ENCODE measurements around the gene PIP4K2B.

Gene PIP4K2B

DNA sequence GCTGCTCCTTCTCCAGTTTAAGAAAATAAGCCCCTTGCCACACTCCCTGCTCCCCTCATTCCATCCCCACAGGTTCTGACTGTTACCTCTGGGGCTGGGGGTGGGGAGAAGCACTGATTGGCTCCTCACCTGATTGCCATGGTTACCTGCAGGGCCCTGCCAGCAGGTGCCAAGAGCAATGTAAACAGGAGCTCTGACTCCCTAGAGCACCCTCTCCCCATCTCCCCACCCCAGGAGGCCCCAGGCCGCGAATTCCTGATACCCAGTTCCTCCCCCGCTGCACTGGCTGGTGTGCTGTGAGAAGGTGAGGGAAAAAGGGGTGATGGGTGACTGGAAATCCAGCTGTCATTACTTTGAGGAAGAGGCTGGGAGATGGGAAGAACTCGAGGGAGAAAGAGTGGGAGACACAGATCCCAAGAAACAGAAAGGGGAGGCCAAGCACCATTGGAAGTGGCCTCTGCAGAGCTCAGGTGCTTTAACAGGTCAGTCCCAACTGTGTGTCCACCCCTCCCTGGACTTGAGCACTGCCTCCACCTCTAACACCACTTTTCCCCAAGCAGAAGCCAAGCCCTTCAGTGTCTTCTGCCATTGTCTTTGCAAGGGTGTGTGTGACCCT, 55.7 kb downstream of the PIP4K2B start:
- peak; percentile 92 for DNase-seq

DNA sequence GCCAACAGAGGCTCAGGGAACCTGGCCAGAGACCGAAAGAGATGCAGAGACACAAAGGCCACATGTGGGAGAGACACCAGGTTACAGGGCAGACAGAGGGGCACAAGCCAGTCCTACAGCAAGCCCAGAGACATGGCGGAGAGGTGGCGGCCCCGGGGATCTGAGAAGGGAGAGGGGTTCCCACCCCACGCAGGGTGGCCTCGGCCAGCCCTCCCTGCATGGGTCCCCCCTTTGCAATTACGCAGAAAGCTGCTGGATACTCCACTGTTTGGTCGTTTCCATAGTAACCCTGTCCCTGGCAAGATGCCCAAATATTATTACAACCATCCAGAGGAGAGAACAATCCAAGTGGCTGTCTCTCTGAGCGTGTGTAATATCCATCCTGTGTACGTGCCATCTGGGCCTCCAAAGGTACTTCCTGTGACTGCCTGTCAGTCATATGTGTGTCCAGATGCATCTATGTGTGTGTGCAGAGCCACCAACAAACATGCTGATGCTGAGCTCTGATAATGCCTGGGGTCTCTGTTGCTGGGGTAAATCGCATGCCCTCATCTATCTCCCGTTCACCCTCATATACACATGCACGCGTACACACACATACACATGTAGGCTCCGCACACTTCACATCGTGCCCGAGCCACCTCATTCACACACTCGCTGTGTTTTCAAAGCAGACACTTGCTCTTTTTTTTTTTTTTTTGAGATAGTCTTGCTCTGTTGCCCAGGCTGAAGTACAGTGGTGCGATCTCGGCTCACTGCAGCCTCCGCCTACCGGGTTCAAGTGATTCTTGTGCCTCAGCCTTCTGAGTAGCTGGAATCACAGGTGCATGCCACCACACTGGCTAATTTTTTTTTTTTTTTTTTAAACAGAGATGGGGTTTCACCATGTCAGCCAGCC, 56.7 kb downstream of the PIP4K2B start:
- DNase-seq, result peak; percentile 93

DNA sequence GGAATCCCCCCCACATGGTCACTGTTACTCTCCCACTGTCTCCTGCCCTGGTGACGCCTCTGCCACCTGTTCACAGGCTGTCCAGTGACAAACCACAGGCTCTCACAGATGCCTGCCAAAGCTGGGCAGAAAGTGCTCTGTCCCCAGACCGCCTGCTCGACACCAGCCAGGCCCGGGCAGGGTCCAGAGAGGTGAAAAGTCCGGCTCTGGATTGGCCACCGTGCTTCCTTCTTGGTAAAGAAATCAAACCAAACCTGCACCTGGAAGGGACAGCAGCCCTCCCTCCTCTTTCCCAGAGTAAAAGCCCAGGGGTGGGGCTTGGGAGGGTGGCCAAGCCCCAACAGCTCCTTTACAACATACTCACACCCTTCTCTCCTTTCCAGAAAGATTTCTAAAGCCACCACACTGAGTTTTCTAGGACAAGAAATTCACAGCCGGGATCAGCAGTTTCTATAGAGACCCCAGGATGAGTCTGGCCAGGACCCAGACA, 57.4 kb downstream of the PIP4K2B start:
- DNase-seq, result peak; percentile 61

DNA sequence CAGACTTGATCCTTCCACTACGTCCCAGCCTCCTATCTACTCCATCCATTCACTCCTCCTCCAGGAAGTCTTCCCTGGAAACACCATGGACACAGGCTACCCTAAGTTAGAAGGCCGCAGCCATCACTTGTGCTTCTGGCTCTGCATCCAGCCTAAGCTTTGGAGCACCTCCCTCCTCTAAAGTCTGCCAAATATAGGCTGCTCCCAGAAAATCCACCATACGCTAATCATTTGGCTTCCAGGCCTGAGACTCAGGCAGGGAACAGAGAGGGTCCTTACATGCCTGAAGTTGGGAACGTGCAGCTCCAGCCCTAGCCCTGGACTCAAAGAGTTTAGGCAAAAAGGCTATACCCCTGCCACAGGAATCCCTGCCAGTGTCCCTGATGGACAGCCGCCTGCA, 57.9 kb downstream of the PIP4K2B start:
- DNase-seq, result no peak

DNA sequence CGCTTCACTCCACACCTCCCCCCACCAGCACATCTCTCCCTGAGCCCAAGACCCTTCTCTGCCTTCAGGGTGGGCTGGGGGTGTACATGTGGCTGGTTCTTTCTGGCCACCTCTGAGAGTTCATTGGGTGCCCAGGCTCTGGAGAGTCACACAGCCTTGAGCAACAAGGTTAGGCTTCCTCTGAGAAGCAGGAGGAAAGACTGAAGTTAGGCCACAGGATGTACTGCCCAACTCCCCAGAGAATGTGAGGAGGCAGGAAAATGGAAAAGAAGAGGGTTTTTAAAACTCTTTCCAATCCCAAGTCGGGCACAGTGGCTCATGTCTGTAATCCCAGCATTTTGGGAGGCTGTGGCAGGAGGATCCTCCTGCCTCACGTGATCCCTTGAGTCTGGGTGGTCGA, 58.5 kb downstream of the PIP4K2B start:
- no peak for DNase-seq

DNA sequence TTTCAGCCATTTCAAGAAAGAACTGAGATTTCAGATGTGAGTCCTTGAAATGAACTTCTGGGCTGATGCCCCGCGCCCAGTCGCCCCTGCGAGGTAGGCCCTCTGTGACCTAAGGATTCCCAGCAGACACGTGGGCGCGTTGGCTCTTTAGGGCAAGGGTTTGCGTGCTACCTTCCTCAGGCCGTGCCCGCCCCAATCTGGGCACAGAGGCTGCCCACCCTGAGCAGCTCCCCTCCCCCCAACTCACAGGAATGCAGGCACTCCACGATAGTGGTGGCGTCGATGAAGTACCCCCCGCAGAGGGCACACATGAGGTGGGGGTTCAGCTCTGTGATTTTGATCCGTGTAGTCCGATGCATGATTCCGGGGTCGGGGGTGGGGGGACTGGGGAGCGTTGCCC, 59.3 kb downstream of the PIP4K2B start:
- DNase-seq, result no peak

DNA sequence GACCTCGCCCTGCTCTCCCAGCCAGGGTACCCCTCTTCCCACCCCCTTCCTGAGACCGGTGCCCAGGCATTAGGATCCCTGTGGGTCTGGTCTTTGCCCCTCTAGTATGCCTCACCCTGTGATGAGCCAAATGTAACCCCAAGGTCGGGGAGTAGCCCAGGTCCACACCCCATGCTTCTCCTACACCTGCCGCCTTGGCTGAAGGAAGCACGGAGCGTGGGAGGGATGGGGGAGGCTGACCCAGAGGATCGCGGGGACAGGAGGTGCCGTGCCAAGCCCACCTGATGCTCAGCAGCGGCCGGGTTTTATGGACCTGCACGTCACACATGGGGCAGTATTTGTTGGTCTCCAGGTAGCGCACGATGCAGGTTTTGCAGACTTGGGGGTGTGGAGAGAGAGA, 60.1 kb downstream of the PIP4K2B start:
- no peak for DNase-seq

DNA sequence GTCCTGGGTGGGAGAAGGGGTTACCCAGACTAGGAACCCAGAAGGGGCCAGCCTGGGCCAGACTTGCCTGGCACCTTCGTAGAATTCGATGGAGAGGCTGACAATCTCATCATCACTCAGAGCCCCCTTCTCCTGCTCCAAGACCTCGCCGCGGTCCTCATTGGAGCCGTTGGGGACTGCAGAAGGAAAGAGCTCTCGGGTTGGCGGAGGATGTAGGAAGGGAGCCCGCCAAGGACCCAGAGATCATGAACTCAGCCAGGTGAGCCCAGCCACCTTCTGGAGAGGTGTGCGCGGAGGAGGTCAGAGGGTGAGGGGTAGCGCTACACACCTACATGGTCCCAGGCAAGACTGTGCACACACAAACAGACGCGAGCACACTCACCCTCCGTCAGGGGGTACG, 60.7 kb downstream of the PIP4K2B start:
- no peak for DNase-seq

DNA sequence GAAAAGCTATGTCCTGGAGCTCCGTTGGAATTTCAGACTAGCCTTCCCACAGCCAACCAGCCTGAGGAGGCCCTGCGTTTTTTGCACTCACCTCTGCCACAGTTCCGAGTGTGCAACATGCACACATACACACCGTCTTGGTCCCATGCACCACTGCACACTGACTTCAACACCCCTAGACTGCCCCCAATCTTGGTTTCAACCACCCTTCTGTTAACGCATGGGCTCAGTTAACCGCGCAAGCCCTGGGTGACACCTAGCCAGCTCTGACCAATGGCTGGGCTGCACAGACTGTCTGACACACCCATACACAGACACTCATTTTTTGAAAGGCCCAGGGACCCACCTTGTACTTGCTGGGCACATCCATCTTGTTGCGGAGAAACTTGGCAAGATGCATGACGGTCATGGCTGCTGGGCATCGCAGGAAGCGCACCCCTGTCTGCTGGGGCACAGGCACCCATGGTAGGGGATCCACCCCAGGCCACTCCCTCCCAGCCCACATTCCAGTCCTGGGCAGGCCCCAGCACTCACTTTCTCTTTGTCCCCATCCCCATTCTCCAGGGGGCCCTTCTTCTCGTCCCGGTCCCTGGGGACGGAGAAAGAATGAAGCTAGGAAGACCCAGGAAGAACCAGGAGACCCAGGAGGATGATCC, 61.2 kb downstream of the PIP4K2B start:
- DNase-seq, result no peak

DNA sequence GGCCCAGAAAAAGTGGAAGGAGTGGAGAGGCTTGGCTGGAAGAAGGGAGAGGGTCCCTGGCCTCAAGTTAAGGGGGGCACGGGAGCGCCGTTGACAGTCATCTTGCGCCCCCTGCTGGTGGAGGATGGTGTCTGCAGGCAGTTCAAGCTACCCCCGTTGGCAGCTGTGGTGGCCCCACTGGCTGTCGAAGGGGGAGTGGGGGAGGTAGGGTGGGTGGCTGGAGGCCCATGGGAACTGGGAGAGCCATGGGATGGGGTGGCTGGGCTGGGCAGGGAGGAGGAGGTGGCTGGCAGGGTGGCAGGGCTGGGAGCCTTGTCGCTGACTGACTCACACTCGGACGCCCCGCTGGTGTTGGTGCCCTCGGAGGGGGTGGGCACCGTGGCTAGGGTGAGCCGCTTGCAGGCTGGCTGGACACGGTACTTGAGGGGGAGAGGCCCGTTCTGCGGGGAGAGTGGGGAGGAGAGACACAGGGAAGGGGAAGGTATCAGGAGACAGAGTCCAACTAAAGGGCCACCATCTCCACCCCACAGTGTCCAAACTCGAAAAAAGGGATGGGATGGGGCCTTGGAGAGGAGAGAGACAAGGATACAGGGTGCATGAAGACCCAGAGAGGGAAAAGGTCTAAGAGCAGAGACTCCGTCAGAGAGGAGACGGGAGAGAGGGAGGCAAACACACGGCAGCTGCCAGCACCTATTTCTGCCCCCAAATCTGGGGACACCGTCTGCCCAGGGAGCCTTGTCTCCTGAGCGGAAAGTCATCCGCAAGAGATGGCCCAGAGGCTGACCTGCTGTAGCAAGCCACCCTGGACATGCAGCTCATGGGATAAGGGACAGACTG, 64.0 kb downstream of the PIP4K2B start:
- peak; percentile 21 for DNase-seq

DNA sequence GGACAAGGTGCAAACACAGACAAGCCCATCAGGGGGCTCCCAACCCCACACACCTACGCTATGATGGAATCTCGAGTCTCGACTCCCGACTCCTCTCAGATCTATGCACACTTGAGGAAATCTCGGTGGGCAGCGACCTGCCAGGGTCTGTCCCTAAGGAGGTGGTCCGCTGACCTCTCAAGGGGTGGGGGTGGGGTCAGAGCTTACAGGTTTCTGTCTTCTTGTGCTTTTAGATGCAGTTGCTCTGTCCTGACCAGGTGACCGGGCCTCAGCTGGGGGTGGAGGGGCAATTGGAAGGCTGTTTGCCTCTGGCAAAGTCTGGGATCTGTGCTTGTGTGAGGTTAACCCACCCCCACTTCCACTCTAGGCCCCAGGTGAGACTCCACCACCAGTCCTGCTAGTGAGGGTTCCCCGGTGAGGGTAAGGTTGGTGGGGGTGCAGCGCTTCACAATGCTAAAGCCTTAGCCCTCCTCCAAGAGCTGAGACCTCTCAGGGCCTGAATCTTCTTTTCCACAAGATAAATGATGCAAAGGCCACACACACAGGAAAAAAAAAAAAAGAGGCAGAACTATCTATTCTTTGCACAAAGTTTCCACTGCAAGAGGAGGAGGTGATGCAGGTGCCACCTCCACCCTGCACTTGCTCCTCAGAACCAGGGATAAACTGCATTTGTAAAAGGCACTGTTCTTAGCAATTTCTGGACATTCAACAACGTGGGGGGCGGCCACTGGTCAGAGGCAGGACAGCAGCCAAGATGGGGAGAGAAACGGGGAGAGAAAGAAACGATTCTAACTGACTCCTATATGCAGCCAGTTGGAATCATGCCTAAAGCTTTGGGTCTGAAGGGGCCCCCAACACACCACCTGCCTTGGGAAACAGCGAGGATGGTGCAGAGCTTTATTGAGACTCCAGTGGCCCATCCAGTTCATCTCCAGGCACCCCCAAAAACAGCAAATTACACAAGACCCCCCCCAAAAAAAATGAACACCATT, 65.1 kb downstream of the PIP4K2B start:
- no peak for DNase-seq

DNA sequence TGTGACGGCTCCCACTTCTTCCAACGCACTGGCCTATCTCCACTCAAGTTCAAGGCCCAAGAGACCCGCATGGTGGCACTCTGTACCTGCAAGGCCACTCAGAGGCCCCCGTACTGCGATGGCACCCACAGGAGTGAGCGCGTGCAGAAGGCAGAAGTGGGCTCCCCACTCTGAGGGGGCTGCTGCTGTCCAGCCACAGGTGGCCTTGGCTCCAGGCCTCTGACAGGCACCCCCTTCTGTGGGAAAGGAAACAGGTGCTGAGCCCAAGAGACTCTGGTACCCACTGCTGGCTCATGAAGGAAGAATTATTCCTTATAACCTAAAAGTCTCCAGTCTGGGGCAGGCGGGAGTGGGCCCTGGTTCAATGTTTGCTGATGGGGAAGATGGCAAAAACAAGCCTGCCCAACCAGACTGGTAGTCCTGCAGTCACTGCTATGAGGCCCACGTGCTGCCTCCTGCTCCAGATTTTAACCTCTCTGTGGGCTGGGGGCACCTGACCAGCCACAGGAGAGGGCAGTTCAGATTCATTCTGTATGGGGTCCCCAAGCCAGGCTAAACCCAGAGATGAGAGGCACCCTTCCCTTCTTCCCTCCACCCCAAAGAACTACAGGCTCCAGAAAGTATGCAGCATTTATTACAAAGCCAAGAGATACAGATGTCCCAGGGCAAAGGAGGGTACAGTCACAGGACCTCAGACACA, 65.9 kb downstream of the PIP4K2B start:
- no peak for DNase-seq

DNA sequence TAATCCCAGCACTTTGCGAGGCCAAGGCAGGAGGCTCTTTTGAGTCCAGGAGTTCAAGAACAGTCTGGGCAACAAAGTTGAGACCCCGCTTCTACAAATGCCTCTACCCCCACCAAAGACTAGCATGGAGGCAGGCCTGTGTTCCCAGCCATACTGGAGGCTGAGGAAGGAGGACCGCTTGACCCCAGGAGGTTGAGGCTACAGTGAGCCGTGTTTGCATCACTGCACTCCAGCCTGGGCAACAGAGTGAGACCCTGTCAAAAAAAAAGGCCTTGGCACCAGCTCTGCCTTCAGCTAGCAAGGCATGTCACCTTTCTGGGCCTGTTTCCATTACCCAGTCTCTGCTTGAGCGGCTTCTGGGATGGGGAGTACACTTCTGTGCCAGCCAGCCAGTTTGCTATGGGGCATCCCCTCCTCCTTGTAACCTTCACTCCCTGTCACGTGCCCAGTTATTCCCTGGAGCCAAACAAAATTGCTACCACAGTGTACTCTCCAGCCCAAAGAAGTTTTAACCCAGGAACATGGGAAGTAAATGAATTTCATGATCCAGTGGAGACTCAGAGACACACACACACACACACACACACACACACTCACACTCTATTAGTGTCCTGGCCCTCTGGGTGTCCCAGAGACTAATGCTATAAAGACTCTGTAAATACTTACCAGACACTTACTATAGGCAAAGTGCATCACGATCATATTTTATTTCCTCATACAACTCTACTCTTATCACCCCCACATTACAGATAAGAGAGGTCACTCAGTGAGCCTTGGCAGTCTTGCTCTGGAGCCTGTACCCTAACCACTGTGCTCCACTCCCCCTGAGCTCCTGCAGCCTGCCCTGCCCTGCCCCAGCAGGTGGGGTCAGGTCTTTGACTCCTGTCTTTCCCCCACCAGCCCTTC, 66.7 kb downstream of the PIP4K2B start:
- DNase-seq, result no peak

DNA sequence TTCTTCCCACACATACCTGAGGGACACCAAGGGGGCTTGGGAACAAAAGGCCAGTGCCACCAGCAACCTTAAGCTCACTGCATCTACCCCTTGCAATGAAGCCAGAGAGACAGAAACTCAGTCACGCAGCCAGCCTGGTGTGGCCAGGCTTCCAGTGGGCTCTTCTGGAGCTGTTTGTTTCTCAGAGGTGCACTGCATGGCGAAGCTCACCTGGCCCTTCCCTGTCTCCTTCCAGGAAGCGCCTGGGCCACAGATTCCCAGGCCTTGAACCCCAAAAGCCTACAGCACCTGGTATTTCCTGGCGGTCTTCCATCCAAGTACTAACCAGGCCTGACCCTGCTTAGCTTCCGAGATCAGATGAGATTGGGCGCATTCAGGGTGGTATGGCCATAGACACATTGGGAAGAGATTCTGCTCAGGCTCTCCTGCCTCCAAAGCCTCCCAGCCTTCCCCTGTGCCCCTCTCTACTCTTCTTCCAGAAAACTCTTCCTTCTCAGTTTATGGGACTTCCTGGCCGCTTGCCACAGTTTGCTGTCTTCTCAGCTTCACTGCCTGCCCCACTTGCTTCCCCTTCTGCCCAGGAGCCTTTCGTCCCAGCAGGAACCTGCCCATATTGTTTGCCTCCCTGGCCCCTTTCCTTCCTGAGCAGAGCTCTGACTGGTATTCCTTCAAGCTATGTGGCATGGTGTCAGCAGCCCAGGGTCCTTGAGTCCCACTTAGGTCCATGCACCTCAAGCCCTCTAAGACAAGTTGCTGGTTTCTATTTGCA, 67.6 kb downstream of the PIP4K2B start:
- DNase-seq, result no peak

DNA sequence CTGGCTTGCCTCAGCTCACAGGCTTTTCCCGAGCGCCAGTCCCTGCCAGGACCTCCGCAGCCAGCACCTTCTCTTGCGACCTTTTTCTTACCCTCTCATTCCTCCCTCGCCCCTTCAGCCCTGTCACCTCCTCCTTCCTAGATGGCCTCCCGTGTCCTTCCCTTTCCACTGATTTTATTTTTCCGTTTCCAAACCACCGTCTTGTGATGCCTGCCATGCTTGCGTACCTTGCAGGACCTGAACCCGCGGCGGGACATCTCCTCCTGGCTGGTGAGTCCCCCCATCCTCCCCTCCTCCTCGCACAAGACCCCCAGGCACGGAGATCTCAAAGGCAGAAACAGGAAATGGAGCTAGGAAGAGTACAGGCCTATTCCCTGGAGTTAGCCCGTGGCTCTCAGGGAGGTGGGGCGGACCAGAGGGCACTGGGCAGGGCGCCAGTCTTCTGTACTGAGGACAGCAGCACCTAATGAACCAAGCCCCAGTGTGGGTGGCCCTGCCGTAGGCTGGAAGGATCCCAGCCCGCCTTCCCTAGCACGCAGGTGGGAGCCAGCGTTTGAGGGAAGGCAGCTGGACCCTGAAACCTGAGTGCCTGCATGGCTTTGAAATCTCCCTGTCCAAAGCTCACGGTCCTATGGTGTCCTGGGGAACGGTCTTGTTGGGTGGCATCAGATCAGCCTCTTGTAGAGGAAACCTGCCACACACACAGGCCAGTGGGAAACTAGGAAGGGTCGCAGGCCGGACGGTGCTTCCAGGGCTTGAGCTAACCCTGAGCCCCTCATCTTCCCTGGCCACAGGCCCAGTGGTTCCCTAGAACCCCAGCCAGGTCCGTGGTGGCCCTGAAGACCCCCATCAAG, 68.6 kb downstream of the PIP4K2B start:
- DNase-seq, result peak; percentile 43

DNA sequence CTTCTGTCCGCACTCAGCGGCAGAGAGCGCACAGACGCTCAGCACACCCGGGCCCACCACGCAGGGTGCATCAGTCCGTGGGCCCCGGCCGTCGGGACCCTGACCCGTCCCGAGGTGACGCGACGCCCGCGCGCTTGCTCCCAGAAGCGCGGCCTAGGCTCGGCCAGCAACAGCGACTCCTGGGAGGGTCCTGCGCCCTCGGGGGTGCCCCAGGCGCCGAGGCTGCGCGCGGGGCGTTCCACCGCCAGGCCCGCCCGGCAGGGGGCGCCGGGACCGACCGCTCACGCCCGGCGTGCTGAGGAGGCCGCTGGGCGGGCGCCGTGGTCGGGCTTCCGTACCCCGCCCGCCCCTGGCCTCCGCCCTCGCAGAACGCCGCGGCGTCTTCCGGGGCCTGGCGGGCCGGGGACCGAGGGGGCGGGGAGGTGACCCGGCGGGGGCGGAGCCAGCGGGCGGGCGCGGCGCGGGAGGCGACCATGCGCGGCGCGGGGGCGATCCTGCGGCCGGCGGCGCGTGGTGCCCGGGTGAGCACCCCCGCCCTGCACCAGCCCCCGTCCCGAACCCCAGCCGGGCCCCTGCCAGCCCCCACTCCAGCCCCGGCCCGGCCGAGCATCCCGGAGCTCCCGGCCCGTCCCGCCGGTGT, 69.3 kb downstream of the PIP4K2B start, which contains the start of gene CISD3:
CISD3 (plus strand) TSS at position 456 of the 640 bp plus-strand sequence; CDS start at position 474, 18 bp downstream.
- DNase-seq, result peak; percentile 77

DNA sequence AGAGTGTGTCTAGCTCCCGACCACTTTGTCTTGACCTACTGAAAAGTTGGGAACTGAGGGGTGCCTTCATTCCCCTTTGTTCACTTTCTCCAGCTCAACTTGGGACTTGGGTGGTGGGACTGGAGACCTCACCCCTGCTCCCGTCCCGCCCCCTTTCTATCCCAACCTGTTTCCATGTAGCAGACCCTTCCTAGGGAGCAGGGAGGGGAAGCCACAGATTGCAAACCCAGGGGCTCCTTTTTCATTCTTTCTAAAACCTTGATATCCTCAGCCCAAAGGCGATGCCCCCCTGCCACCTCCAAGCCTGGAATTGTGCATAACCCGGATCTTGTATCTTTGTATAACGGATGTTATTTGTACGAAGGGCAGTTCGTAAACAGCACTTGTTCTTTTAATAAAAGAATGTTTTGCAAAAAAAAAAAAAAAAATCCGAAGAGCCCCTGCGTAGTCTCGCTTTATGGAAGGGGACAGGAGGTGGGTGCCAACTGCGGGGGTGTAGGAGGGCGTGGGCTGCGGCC, 69.9 kb downstream of the PIP4K2B start:
- no peak for DNase-seq
